Retinal pigment epithelial cell (primary cell): Measurements from ENCODE around the gene BPIFB3.

Experiments used
- DNase-seq: peaks from one replicate; pipeline ENCODE4 v3.0.0-alpha.2; 2010; ENCODE audit warnings: low read depth
- H3K4me3 ChIP-seq: 2 replicates; pipeline ENCODE4 v1.5.1; 2011; ENCODE audit warnings: mild to moderate bottlenecking, low read length, control low read depth, moderate library complexity
- TF ChIP-seq, protein P1 (sequence below): conservative IDR thresholded peaks from 2 replicates; pipeline ENCODE4 v1.5.1; 2011; ENCODE audit warnings: low read depth, low read length, control low read depth, inconsistent platforms

The BPIFB3 gene

DNA sequence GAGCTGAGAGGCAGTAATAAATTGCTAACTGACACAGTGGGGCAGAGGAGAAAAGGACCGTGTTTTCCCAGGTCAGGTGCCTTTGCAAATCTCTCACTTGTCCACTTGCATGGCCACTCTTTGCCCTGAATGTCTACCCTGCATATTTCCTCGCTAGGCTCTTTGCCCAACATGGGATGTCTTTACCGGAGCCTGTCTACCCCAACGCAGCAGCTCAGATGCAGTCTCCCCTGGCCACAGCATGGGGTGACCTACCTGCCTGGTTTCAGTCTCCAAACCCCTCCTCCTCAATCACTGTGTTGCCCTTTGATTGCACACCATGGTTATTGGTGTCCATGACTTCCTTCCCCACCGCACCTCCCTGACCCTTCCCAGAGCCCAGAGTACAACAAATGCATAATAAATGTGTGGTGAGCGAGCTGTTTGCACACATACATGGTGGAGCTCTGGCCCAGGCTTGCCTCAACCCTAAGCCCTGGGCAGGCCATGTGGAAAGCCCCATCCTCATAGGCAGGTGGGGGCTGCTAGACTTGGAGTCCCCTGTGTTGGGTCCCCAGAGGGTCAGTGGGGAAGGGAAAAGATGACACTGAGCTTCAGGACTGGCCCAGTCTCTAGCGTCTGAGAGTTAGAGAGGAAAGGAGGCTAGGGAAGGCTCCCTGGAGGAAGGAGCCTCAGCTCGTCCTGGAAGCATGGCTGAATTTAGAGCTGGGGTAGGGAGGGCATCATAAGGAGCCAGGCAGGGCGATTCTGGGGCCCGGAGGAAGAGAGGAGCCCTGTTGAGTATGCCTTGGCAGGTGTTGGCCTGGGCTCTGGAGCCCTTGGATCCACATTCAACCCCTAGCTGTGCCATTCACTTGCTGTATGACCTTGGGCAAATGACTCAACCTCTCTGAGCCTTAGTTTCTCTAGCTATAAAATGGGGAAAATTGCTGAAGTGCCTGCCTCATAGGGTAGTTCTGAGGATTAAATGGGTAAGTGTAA, 26.6 kb upstream of the BPIFB3 start:
- no peak for DNase-seq
- H3K4me3 ChIP-seq, result no peak overlapping the region
- TF ChIP-seq, protein P1, sequence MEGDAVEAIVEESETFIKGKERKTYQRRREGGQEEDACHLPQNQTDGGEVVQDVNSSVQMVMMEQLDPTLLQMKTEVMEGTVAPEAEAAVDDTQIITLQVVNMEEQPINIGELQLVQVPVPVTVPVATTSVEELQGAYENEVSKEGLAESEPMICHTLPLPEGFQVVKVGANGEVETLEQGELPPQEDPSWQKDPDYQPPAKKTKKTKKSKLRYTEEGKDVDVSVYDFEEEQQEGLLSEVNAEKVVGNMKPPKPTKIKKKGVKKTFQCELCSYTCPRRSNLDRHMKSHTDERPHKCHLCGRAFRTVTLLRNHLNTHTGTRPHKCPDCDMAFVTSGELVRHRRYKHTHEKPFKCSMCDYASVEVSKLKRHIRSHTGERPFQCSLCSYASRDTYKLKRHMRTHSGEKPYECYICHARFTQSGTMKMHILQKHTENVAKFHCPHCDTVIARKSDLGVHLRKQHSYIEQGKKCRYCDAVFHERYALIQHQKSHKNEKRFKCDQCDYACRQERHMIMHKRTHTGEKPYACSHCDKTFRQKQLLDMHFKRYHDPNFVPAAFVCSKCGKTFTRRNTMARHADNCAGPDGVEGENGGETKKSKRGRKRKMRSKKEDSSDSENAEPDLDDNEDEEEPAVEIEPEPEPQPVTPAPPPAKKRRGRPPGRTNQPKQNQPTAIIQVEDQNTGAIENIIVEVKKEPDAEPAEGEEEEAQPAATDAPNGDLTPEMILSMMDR, result no peak

DNA sequence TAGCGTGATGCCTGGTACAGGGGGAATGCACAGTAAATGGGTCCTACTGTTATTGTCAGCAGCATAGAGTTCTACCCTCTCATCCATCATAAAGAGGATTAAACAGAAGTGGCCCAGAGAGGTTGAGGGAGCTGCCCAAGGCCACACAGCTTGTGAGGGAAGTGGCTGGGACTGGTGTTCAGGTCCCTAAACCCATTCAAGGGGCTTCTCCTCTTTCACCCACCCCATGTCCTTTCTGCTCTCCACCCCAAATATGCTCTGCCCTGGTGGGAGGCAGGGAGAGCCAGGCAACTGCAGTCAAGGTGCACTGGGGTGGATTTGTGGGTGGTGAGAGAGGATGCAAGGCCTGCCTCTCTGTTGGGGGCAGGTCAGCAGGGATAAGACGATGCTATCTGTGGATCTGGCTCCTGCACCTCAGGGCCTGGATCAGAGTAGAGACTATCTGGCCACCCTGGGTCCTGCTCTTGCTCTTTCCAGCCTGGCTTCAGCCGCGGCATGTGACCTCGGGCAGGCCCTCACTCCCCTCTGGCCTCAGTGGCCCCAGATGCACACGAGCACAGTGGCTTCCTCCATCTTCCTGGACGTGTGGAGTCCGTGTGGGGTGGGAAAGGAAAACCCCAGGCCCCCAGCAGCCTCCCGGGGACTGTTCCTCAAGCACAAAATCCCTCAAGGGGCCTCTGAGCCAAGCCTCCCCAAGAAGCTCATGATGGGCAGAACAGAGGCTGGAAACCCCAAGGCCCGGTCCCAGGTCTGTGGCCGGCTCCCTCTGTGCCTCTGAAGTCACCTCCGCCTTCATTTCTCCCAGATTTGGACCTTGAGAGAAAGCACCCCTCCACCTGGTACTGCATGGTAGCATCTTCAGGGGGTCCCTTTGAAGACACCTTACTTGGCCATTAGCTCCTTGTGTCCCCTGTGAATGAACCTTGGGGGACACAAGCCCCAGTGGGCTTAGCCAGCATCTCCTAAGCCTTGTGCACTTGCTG, 25.6 kb upstream of the BPIFB3 start:
- H3K4me3 ChIP-seq, result no peak overlapping the region
- no peak for DNase-seq

DNA sequence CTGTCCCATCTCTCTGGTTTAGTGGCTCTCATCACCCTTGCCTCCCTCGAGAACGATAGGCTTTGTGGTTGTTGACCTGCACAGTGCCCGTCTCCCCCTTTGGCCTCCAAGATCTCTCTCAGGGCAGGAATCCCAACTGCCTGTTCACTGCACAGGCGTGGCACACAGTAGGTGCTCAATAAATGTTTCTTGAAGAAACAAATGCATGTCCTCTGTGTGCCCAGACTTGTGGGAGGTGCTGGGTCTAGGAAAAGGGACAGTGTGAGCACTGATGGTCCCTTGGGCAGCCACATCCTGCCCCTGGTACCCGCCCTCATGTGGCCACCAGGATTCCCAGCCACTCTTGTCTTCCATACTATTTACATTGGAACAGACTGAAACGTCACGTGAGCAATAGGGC, 24.8 kb upstream of the BPIFB3 start:
- DNase-seq, result no peak
- TF ChIP-seq, protein P1, result no peak
- H3K4me3 ChIP-seq, result no peak overlapping the region

More for the DNA sequence above, 25.6 kb upstream of the BPIFB3 start:
- TF ChIP-seq, protein P1, result no peak

DNA sequence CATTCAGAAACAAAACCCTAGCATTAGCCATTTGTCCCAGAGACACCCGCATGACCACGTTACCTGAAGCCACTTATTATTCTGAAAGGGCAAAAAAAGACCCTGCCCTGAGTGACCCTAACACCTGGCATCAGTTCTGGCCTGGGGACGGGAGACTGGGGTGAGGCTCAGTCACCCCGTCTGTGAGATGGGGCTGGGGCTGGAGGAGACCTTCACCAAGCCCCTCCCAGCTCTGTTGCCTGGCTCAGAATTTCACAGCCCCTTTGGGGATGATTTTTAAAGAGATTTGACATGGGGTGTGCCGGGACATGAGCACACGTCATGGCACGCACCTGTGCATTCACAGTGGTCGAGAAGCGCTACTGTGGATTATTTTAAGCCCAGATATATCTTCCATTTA, 23.6 kb upstream of the BPIFB3 start:
- no peak overlapping the region for H3K4me3 ChIP-seq
- no peak for DNase-seq
- TF ChIP-seq, protein P1, result no peak

DNA sequence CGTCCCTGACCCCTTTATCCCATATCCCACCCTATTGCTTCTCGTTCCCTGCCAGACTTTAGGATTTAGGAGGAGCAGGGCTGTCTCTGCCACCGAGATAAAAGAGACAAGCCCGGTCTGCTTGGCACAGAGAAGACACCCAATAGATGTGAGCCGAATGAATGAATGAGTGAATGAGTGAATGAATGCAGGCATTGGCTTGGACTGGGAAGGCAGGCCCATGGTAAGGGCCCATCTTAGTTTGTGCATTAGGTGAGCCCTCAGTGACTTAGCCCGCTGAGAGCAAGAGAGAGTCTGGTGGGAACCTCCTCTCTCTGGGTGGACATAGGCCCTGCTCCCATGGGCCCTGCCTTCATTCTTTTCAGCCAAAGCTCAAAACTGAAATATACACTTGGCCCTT, 23.1 kb upstream of the BPIFB3 start:
- DNase-seq, result no peak
- no peak overlapping the region for H3K4me3 ChIP-seq
- TF ChIP-seq, protein P1, result no peak

DNA sequence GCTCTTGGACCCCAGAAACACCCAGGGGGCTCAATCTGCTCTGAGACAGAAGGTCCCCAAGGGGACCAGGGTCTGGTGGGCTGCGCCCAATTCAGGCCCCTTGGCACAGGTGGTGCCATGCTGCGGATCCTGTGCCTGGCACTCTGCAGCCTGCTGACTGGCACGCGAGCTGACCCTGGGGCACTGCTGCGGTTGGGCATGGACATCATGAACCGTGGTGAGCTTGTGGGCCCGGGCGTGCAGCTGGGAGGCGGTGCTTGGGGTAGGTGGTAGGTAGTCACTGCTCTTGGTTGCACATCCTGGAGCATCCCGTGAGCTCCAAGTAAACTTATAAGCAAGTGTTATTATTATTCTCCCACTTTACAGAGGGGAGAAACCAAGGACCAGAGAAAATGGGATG, 22.2 kb upstream of the BPIFB3 start, which contains the start of gene BPIFB6:
Gene BPIFB6 (plus strand): TSS at position 118 of the 400 bp plus-strand sequence. CDS start 0 bp downstream, at position 118.
- no peak within 1 kb of the TSS for H3K4me3 ChIP-seq
- no peak for DNase-seq
- TF ChIP-seq, protein P1, result no peak
